Measurements from ENCODE around the gene TFEB.

The TFEB gene

DNA sequence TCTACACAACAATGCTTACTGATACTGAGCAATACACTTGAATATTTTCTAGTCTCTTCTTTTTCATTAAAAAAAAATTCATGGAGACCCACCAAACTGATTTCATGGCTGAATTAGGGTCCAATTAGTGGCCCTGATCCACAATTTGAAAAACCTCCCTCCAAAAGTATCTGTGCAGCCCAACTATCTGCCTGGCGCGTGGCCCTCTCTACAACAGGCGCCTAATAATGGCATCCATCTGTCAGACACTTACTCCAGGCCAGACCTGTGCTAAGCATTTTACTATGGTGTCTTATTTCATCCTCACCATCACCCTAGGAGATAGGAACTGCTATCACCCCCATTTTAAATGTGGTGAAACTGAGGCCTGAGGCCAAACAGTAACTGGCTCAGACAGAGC, 14.0 kb downstream of the TFEB start:
- DNase-seq = no peak

DNA sequence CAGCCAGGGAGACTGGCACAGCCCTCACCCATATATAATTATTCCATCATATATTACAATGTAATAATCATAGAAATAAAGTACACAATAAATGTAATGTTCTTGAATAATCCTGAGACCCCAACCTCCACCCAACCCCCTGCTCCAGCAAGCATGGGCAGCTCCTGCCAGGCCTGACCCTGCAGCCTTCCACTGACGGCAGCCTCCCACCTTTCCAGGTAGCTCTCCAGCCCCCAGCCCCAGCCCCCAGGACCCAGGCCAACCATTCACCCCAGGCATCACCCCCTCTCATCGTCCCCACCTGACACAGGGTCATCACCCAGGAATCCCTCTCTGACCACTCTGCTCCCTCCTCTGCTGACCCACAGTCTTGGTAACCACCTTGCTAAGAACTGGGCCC, 14.6 kb downstream of the TFEB start:
- no peak for DNase-seq

DNA sequence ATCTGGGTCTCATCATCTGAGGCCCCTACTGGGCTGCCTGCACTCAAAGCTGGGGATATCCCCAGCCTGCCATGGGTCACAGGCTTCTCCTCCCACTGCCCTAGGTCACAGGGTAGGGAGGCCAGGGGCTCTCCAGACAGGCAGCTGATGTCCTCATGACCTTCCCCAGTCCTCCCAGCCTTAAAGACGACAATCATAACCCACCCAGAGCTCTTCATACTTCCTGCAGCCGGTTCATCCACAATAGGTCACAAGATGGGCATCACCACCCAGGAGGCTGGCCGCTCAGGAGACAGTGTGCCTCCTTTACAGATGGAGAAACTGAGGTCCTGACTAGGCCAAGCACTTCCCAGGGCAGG, 15.2 kb downstream of the TFEB start:
- DNase-seq = no peak

DNA sequence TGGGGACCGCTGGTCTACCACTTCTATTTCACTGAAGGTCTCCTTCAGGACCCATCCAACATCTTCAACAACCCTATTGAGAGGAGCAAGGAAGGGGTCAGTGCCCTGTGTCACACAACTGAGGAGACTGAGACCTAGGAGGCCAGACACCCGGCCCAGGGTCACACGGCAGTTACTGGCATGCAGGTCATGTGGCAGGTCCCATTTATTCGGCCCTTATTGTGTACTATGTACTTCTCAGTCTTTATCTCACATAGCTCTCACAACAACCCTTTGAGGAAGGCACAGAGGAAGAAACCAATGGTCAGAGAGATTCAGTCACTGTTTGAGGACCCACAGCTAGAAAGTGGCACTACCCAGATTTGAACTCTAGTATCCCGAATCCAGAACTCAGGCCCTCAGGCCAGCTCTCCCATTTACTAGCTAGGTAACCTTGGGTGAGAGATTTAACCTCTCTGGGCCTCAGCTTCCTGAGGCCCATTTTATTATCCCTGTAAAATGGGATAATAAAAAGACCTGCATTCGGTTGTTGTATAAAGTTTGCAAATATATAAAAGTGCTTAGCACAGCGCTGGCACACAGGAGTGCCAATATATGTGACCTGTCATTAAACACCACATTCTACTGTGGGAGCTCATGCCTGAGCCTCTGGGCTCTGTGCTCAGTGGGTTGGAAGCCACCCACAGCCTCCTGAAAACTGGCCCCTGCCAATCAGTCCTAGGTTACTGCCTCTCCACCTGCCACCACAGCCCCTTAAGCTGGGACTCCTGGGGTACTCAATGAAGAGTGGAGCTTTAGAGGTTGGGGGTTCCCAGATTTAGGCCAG, 15.8 kb downstream of the TFEB start:
- DNase-seq = no peak

DNA sequence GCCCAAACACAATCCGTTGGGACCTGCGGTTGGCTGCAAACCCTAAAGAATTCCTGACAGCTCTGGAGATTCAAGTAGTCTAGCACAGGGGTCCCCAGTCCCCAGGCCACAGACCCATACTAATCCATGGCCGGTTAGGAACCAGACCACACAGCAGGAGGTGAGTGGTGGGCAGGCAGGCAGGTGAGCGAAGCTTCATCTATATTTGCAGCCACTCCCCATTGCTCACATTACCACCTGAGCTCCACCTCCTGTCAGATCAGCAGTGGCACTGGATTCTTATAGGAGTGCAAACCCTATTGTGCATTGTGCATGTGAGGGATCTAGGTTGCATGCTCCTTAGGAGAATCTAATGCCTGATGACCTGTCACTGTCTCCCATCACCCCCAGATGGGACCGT, 16.6 kb downstream of the TFEB start:
- DNase-seq = no peak

DNA sequence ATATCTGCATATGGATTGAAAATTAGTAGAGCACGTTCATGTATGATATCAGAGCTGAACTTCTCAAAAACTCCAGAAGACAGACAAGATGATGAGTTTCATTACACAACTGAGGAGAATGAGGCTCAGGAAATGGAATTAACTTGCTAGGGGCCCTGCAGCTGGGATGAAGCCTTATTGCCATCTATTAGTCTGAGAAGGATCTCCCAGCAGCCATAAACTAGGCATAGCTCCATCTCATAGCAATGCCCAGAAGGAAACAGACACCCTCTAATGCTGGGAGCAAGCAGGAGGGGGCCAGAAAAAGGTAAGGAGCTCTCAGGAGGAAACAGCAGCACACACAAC, 18.0 kb downstream of the TFEB start:
- no peak for DNase-seq

DNA sequence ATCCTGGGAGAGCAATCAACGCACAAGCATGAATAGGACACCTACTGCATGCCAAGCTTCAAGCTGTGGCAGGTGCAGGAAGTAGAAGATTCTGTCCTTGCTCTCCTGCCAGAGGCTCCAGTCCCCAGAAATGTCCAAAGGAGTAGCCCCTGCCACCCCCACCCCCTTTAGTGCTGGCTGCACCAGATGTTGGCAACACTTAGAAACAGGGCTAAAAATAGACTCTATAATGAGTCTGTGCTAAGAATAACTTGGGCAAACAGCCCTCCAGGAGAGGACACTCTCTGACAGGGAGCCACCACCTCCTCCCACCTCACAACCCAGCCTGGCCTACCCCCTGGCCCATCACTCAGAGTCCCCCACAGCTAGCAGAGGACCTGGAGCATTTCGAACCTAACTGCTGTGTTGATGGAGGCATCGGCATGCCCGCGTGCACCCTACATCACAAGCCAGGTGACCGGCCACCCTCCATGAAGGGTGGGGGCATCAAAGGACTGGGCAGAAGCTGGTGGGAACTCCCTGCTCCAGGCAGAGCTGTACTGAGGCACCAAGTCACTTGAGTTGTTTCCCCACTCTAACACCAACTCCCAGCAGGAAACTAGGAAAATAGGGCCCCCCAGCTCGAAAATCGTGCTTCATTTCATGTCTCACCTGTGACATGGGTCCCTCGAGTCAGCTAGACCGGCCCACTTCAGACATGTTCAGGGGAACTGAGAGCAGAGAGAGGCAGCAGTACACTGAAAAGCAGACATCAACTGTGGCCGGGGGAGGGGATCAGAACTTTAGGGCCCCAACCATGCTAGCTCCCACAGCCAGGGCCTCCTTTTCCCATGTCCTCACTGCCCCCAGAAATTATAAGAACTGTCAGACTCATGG, 18.7 kb downstream of the TFEB start:
- DNase-seq = no peak

DNA sequence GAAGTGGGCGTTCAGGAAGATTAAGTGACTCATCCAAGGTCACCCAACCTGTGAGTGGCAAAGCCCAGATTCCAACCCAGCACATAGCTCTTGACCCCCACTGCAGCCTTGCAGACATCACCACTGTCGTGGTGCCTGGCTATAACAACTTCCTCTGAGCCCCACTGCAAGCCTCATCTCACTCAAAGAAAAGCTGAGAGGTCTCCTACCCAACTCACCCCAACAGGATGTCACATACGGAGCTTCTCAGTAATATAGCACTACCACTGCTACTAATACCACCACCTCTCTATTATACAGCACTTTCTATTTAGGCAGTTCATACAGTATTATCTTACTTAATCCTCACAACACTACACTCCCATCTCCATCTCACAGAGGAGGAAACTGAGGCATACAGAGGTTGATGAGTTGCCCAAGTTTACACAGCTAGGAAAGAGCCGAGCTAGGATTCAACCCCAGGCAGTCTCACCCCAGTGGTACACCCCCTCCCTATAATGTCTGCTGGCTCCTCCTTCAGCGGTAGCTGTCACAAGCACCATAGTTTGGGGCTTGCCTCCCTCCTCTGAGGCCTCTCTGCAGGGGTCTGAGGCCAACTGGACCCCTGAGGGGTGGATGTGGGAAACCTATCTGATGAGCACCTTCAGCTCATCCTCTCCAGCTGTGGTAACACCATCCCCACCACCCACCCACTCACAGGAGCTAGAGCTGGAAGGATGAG, 19.5 kb downstream of the TFEB start:
- no peak for DNase-seq

GRCh38 chr6:41714556-41715273, 20.7 kb downstream of the TFEB start:
- DNase-seq = no peak

DNA sequence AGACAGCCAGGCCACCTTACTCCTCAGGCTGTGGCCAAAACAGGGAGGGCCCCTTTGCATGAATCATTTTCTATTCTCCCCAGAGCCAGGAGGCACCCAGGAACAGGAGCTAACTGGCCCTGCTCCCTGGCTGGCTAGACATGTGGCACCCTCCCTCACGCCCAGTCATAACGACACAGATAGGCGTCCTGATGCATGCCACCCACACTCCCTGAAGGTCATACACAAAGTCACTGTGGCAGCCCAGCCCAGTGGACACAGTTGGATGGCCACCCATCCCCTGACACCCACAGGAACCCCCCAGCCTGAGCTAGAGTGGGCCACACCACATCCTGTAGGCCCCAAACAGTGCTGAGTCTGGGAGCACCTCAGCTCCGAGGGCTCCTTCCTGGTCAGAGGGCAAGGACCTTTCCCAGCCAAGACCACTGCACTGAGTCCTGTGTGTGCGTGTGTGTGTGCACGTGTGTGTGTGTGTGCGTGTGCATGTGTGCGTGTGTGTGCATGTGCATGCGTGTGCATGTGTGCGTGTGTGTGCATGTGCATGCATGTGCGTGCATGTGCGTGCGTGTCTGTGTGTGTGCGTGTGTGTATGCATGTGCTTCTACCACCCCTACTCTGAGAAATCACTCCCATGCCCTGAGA, 21.6 kb downstream of the TFEB start:
- DNase-seq = no peak

DNA sequence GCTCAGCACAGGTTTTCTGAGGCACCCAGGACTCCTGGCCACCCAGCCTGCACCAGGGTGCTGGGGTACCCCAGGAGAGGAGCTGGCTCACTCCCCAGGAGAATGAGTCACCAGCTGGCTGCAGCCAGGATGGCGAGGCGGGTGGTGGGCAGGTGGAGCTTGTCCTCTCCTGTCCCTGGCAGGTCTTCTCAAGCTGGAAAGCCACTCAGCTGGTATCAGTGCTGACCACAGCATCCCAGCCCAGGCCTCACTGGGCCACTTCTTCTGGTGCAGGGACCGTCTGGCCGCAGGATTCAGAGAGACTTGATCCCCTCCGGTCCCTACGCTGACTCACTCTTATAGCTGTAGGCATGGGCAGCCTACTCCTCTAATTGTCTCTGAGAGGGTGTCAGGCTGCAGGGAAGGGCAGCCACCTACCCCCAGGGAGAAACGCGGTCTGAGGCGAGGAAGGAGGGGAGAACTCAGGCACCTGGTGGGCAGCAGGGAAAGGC, 22.2 kb downstream of the TFEB start:
- DNase-seq = no peak

DNA sequence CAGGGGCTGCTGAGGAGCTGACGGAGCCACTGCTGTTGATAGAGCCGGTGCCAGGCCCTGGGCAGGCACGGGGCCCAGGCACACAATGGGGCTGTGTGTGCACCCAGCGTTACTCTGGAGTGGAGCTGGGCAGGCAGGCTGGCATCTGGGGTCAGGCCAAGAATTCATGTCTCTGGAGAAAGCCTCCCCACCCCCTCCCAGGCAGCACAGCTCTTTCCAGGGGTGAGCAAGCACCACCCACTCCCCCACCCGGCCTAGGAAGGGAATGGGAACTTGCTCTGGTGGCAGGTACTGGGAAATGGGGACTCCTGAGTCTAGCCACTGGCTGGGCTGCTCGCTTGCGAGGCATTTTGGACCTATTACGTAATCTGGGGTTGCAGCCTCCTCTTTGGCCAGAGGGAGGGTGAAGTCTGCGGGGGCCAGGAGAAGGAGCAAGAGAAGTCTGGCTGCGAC, 22.7 kb downstream of the TFEB start:
- no peak for DNase-seq

GRCh38 chr6:41711323-41712038, 23.9 kb downstream of the TFEB start:
- DNase-seq = no peak

DNA sequence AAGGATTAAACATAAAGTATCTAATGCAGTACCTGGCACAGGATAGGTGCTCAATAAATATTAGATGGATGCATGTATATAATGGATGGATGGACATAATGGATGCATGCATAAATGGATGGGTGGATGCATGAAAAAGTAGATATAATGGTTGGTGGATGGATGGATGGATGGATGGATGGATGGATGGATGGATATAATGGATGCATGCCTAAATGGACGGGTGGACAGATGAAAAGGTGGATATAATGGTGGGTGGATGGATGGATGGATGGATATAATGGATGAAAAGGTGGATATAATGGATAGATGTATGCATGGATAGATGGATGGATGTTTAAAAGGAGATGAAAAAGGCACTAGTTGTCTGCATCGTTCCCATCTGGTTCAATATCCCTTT, 26.0 kb downstream of the TFEB start:
- no peak for DNase-seq

DNA sequence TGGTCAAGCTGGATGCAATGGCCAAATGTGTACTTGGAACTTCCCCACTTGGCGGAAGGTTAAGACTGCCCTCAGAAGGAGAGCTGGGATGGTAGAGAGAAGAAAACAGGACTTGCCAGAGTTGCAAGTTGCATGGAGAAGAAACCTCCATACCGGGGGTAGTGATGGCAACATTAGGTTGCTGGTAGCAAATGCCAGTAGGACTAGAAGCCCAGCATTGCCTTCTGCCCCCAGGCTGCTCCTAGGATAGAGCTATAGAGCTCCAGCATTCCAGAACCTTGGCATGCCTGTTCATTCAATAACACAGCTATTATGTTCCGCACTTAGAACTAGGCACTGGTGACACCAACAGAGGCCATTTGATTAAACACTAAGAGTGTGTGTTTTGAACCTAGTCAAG, 26.6 kb downstream of the TFEB start:
- DNase-seq = no peak

GRCh38 chr6:41707565-41708200, 27.7 kb downstream of the TFEB start:
- DNase-seq = peak; percentile 28

DNA sequence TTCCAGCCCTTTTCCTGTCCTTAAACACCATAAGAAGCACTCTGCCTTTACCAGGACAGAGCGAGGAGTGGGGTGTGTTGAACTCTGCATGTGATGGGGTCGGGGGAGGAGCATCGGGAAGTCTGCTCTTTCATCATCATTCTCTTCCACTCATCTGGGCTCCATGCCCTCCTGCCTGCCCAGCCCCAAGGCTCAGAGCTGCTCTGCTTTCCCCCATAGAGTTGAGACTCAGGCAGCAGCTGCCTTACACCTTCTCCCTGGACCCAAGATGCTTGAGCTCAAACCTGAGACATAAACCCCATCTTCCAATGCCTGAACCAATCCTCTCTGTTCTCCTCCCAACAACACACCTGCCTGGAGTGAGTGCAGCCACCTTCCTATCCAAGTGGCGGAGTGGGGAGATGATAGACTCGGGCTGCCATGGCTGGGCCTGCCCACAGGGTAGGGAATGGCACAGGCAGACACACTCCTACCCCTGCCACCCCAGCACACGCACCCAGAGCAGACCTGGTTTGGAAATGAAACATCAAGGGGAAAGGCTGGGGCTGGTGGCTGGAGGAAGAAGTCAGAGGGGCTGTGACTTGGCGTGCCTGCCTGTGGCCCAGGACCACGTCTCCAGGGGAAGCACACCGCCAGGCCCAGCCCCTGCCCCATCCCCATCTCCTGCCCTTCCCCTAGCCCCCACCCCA, 28.4 kb downstream of the TFEB start:
- peak; percentile 15 for DNase-seq

GRCh38 chr6:41705996-41706835, 29.2 kb downstream of the TFEB start:
- peak; percentile 64 for DNase-seq

GRCh38 chr6:41705311-41705995, 30.0 kb downstream of the TFEB start:
- DNase-seq = no peak

Data from stimulated activated CD4-positive, alpha-beta T cell treated with anti-CD3 and anti-CD28 coated beads, Interleukin-12 subunit alpha, Interleukin-12 subunit beta, amount 100 ng/mL, for 4 hours (primary cell).